Effector memory CD4-positive, alpha-beta T cell (primary cell): ENCODE measurements around the gene FUT1.
"Not testable (repeated sequence)": the region's sequence is repeated elsewhere in the genome, so short reads cannot be mapped to it uniquely, and the experiment has no call there.

ENCODE experiments used
- DNase-seq, 3 donors: peaks; one replicate each; pipeline ENCODE4 v3.0.0-alpha.2; 2020
- H3K27ac ChIP-seq: 2 replicates; pipeline ENCODE4 v1.7.0; 2013; ENCODE audit warnings: mild to moderate bottlenecking, low read length, moderate library complexity; ENCODE audit not compliant: insufficient read depth, poor library complexity, severe bottlenecking
- H3K27me3 ChIP-seq: replicated peaks from 2 replicates; pipeline ENCODE4 v1.7.0; 2013; ENCODE audit warnings: mild to moderate bottlenecking, low read length; ENCODE audit not compliant: insufficient read depth, control insufficient read depth, poor library complexity, severe bottlenecking
- H3K36me3 ChIP-seq: 2 replicates; pipeline ENCODE4 v1.7.0; 2013; ENCODE audit warnings: mild to moderate bottlenecking, low read length, moderate library complexity; ENCODE audit not compliant: control insufficient read depth, insufficient read depth
- H3K4me1 ChIP-seq: 2 replicates; pipeline ENCODE4 v1.7.0; 2013; ENCODE audit warnings: low read length, mild to moderate bottlenecking; ENCODE audit not compliant: control insufficient read depth, insufficient read depth, poor library complexity, severe bottlenecking
- H3K4me3 ChIP-seq: 2 replicates; pipeline ENCODE4 v1.7.0; 2013; ENCODE audit warnings: low read length, low read depth, mild to moderate bottlenecking; ENCODE audit not compliant: insufficient read depth, poor library complexity, severe bottlenecking
- H3K9me3 ChIP-seq: 2 replicates; pipeline ENCODE4 v1.7.0; 2013; ENCODE audit warnings: mild to moderate bottlenecking, low read length, moderate library complexity; ENCODE audit not compliant: control insufficient read depth

Gene FUT1

GRCh38 chr19:48728911-48729664 is 23.4 kb downstream of the FUT1 start:
- no peak overlapping the region for H3K27ac ChIP-seq
- H3K4me3 ChIP-seq = no peak overlapping the region
- no peaks in the 10 kb centered on the region for H3K27me3 ChIP-seq
- DNase-seq = no peak
- H3K9me3 ChIP-seq = no peaks in the 10 kb centered on the region
- no peaks in the 10 kb centered on the region for H3K36me3 ChIP-seq
- peaks cover 6% of the 10 kb centered on the region for H3K4me1 ChIP-seq

GRCh38 chr19:48726556-48726955 is 25.9 kb downstream of the FUT1 start:
- H3K4me3 ChIP-seq = no peak overlapping the region
- no peak overlapping the region for H3K27ac ChIP-seq

GRCh38 chr19:48724796-48725753 is 27.4 kb downstream of the FUT1 start:
- H3K27me3 ChIP-seq = no peaks in the 10 kb centered on the region
- peaks cover 10% of the 10 kb centered on the region for H3K4me1 ChIP-seq
- no peaks in the 10 kb centered on the region for H3K9me3 ChIP-seq
- H3K36me3 ChIP-seq = no peaks in the 10 kb centered on the region
- H3K27ac ChIP-seq = peak overlapping the region; percentile 34
- no peak for DNase-seq
- no peak overlapping the region for H3K4me3 ChIP-seq

More at GRCh38 chr19:48726556-48726955, 25.9 kb downstream of the FUT1 start:
- H3K4me1 ChIP-seq = peaks cover 6% of the 10 kb centered on the region
- no peaks in the 10 kb centered on the region for H3K27me3 ChIP-seq
- no peaks in the 10 kb centered on the region for H3K36me3 ChIP-seq
- no peak for DNase-seq
- no peaks in the 10 kb centered on the region for H3K9me3 ChIP-seq

GRCh38 chr19:48722196-48722708 is 30.2 kb downstream of the FUT1 start:
- Histone ChIP-seq H3K4me3 (no peak overlapping the region), H3K4me1 (peaks cover 10% of the 10 kb centered on the region), H3K27ac (no peak overlapping the region), H3K36me3 (no peaks in the 10 kb centered on the region), H3K27me3 (no peaks in the 10 kb centered on the region), H3K9me3 (no peaks in the 10 kb centered on the region)
- DNase-seq = no peak

GRCh38 chr19:48720613-48721296 is 31.7 kb downstream of the FUT1 start:
- DNase-seq = peak; percentile 77 to 86 (median 86)
- Histone ChIP-seq H3K27me3 (no peaks in the 10 kb centered on the region), H3K36me3 (no peaks in the 10 kb centered on the region), H3K4me1 (peaks cover 10% of the 10 kb centered on the region), H3K9me3 (no peaks in the 10 kb centered on the region), H3K4me3 (peak overlapping the region; percentile 71), H3K27ac (peak overlapping the region; percentile 77)

- H3K27ac ChIP-seq = peak overlapping the region; percentile 77
- H3K36me3 ChIP-seq = no peaks in the 10 kb centered on the region
- peaks cover 7% of the 10 kb centered on the region for H3K4me1 ChIP-seq
- no peak for DNase-seq
- peak overlapping the region; percentile 71 for H3K4me3 ChIP-seq
- H3K27me3 ChIP-seq = no peaks in the 10 kb centered on the region
- H3K9me3 ChIP-seq = no peaks in the 10 kb centered on the region
These were observed 32.2 kb downstream of the FUT1 start for GRCh38 chr19:48720251-48720612.

GRCh38 chr19:48719263-48720171 is 32.9 kb downstream of the FUT1 start, which contains the start of gene MAMSTR:
Gene MAMSTR, minus strand, starts transcription at chr19:48719725. Its CDS starts 694 bp downstream, at chr19:48719031.
- no peak for DNase-seq
- peak within 1 kb of the TSS; percentile 71 for H3K4me3 ChIP-seq
- no peaks in the 10 kb centered on the region for H3K27me3 ChIP-seq
- H3K36me3 ChIP-seq = no peaks in the 10 kb centered on the region
- peaks cover 9% of the 10 kb centered on the region for H3K4me1 ChIP-seq
- H3K9me3 ChIP-seq = no peaks in the 10 kb centered on the region
- H3K27ac ChIP-seq = peak within 1 kb of the TSS; percentile 77

GRCh38 chr19:48718711-48719231 is 33.7 kb downstream of the FUT1 start:
- H3K4me3 ChIP-seq = no peak overlapping the region
- DNase-seq = no peak
- no peak overlapping the region for H3K27ac ChIP-seq
- H3K27me3 ChIP-seq = no peaks in the 10 kb centered on the region
- no peaks in the 10 kb centered on the region for H3K9me3 ChIP-seq
- H3K36me3 ChIP-seq = no peaks in the 10 kb centered on the region
- peaks cover 11% of the 10 kb centered on the region for H3K4me1 ChIP-seq

- peaks cover 17% of the 10 kb centered on the region for H3K4me1 ChIP-seq
- not testable (repeated sequence) for DNase-seq, H3K27ac ChIP-seq, H3K9me3 ChIP-seq, H3K27me3 ChIP-seq, H3K4me3 ChIP-seq, H3K36me3 ChIP-seq
These were observed 34.3 kb downstream of the FUT1 start for GRCh38 chr19:48718106-48718505.
